HG03558 (cell line): ENCODE data around the gene B3GNT2.
"Not testable (repeated sequence)": the region's sequence is repeated elsewhere in the genome, so short reads cannot be mapped to it uniquely, and the experiment has no call there.

Experiments
- ATAC-seq: cut with Tn5 transposase; IDR thresholded peaks from one replicate; pipeline ENCODE4 v1.9.1; 2021; ENCODE audit warnings: moderate number of reproducible peaks; ENCODE audit not compliant: unreplicated experiment; ENCODE audit errors: extremely low read depth

The B3GNT2 gene

GRCh38 chr2:62184512-62185230 lies 11.2 kb upstream of the B3GNT2 start:
- ATAC-seq: no peak

GRCh38 chr2:62185475-62186155 lies 10.3 kb upstream of the B3GNT2 start:
- no peak for ATAC-seq

GRCh38 chr2:62186156-62186905 lies 9.6 kb upstream of the B3GNT2 start:
- ATAC-seq: no peak

- ATAC-seq: no peak
These were observed 8.7 kb upstream of the B3GNT2 start for GRCh38 chr2:62187246-62187645.

- ATAC-seq: no peak
These were observed 7.5 kb upstream of the B3GNT2 start for GRCh38 chr2:62188416-62188815.

- ATAC-seq: no peak
These were observed 6.7 kb upstream of the B3GNT2 start for GRCh38 chr2:62189196-62189595.

GRCh38 chr2:62192811-62193210 lies 3.1 kb upstream of the B3GNT2 start:
- no peak for ATAC-seq

- ATAC-seq: no peak
These were observed 1.1 kb upstream of the B3GNT2 start for GRCh38 chr2:62194558-62195420.

- no peak for ATAC-seq
These were observed 475 bp downstream of the B3GNT2 start for GRCh38 chr2:62196278-62196901.

GRCh38 chr2:62197011-62197924 lies 1.4 kb downstream of the B3GNT2 start:
- ATAC-seq: no peak

GRCh38 chr2:62197925-62198633 lies 2.2 kb downstream of the B3GNT2 start:
- no peak for ATAC-seq

- not testable (repeated sequence) for ATAC-seq
These were observed 2.9 kb downstream of the B3GNT2 start for GRCh38 chr2:62198854-62199253.

- no peak for ATAC-seq
These were observed 3.6 kb downstream of the B3GNT2 start for GRCh38 chr2:62199392-62200125.

GRCh38 chr2:62200291-62200841 lies 4.5 kb downstream of the B3GNT2 start:
- ATAC-seq: no peak

- no peak for ATAC-seq
These were observed 5.0 kb downstream of the B3GNT2 start for GRCh38 chr2:62200868-62201267.

- ATAC-seq: no peak
These were observed 5.4 kb downstream of the B3GNT2 start for GRCh38 chr2:62201307-62201706.

- no peak for ATAC-seq
These were observed 6.3 kb downstream of the B3GNT2 start for GRCh38 chr2:62202019-62202722.
